GM12801 (cell line): ENCODE measurements around the gene LTN1.

Experiments
- TF ChIP-seq, protein P1 (sequence below): IDR thresholded peaks from one replicate; pipeline ENCODE4 v1.5.1; 2011; ENCODE audit warnings: control low read depth; ENCODE audit not compliant: insufficient read length; ENCODE audit errors: extremely low read depth

Gene LTN1

DNA sequence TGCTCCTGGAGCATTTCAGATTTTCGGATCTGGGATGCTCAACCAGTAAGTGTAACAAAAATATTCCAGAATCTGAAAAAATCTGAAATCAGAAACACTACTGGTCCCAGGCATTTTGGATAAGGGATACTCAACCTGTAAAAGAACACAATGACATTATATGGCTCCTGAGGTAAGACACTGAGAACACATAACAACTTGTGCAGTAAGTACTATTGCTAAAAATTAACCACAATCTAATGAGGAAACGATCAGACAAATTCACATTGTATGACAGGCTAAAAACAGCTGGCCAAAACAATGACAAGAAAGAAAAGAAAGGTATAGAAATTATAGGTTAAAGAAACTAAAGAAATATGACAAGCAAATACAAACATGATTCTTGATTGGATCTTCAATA is 54.9 kb downstream of the LTN1 start:
- TF ChIP-seq, protein P1, sequence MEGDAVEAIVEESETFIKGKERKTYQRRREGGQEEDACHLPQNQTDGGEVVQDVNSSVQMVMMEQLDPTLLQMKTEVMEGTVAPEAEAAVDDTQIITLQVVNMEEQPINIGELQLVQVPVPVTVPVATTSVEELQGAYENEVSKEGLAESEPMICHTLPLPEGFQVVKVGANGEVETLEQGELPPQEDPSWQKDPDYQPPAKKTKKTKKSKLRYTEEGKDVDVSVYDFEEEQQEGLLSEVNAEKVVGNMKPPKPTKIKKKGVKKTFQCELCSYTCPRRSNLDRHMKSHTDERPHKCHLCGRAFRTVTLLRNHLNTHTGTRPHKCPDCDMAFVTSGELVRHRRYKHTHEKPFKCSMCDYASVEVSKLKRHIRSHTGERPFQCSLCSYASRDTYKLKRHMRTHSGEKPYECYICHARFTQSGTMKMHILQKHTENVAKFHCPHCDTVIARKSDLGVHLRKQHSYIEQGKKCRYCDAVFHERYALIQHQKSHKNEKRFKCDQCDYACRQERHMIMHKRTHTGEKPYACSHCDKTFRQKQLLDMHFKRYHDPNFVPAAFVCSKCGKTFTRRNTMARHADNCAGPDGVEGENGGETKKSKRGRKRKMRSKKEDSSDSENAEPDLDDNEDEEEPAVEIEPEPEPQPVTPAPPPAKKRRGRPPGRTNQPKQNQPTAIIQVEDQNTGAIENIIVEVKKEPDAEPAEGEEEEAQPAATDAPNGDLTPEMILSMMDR, result no peak

GRCh38 chr21:28936721-28937120 is 56.0 kb downstream of the LTN1 start:
- TF ChIP-seq, protein P1, result no peak

GRCh38 chr21:28936036-28936435 is 56.6 kb downstream of the LTN1 start:
- TF ChIP-seq, protein P1, result no peak

DNA sequence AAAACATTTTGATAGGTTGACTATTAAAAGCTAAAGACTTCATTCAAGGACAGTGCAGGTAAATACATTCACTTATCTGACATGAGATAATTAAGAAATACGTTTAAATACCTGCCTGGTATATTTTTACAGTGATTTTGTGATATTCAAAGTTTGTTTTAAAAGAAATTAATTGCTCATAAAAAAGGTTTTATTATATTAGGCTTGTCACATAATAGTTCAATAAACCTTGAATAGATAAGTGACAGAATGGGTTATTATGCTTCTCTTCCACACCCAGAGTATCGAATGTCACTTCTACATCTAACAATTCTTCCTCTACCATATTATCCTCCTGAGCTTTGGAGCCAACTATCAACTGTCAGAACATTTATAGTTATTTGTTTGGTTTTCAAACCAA is 60.0 kb downstream of the LTN1 start:
- TF ChIP-seq, protein P1, result no peak

DNA sequence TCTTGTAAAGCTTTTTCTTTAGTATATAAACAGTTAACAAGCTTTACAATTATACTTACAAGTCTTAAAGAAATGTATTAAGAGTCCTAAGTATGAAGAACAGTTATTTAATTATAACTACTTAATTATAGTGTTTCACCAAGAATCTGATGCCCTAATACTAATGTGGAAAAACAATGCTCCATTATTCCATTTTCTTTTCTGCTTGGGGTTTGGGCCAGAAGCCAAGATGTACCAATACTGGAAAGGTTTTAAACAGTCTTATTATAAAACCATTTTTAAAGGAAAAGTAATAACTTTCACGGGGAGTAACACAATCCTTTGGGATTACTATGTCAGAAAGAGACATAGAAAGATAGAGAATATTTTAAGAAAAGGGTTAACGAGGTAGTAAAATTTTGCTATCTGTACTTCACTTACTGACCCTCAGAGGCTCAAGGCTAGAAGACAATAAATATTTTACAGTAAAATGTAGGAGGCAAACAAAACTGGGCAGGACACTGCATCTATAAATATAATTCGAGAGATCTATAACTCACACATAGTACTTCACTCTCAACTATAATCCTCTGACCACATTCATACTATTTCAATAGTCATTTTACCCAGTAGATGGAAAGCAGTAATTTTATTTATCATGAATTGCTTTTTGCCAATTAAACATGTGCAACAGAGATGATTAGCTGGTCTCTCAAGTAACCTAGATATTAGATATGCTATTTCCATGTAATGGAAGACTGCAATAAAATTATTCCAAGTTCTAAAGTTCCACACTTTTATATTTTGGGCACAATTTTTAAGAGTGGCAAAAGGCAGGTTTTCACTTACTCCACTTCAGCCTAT is 63.9 kb downstream of the LTN1 start:
- TF ChIP-seq, protein P1, result no peak

DNA sequence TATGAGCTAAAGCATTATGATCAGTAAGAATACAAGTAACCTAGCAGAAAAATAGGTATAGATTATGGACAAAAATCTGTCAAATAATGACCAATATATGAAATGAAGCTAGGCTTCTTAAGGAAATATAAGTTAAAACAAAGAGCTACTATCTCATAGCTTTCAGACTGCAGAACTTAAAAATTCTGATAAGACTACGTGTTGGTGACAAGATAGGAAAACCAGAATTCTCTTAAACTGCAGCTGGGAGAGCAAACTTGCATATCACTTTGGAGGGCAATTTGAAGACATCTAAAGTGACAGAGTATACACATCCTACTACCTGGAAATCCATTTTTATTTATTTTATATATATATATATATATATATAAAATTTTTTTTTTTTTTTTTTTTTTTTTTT is 65.5 kb downstream of the LTN1 start:
- TF ChIP-seq, protein P1, result no peak

DNA sequence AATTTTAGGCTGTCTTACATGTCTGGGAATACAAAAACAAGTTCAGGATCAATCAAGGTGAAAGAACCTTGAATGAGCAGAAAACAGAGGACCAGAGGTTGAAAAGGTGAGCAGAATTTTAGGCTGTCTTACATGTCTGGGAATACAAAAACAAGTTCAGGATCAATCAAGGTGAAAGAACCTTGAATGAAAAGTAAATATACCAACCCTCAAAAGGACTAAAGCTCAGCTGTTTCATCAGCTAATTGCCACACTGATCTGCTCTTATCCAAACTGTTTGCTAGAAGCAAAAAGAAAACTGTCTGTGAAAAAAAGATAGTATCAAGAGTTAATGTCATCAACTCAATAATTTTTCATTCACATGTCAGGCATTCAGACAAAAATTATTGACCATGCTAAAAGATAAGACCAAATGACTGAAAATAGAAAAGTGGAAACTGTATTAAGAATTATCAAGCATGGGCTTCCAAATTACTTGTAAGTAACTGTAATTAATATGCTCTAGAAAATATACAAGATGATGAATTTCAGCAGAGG is 69.2 kb downstream of the LTN1 start:
- TF ChIP-seq, protein P1, result no peak
